Activated CD4-positive, alpha-beta T cell treated with anti-CD3 and anti-CD28 coated beads for 24 hours (primary cell): ENCODE results near the gene LRRC63.
"Not testable (repeated sequence)": the region's sequence is repeated elsewhere in the genome, so short reads cannot be mapped to it uniquely, and the experiment has no call there.

Experiments
- DNase-seq, 2 donors: peaks; one replicate each; pipeline ENCODE4 v3.0.0-alpha.2; 2020; ENCODE audit warnings: low read depth in 2 of 2

LRRC63 gene

DNA sequence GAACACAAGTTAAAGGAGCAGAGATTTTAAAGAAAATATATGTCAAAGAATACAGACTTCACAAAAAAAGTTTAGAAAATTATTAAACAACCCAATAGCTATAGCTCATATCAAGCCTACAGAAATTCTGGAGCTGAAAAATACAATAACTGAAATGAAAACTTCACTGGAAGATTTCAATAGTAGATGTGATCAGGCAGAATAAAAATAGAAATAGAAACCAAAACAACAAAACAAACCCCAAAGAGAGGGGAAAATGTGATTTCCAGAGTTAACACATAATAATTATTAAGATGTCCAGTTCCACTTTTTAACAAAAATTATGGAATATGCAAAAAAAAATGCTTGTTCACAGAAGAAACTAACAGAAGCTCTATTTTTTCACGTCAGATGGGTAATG is 23.6 kb downstream of the LRRC63 start:
- DNase-seq, result no peak

- DNase-seq, result no peak
Observed at GRCh38 chr13:46265292-46265691, 53.6 kb downstream of the LRRC63 start.

GRCh38 chr13:46267166-46267565 is 55.4 kb downstream of the LRRC63 start:
- DNase-seq, result no peak

DNA sequence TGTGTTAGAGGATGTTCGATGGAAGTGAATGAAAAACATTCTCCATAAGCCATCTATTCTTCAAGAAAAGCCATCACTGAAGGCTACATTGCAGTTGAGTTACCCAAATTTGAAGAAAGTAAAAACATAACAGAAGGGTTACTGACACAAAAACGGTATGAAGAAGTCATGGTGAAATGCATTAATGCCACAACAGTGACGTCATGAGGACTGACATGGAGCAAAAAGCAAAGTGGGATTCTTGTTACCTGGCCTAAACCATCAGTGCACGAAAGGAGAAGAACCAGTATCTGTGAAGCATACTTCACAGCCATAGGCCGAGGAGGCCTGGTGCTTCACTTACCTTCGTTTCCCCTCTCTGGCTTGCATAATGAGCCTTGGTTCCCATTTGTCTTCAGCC is 58.7 kb downstream of the LRRC63 start:
- DNase-seq, result no peak

DNA sequence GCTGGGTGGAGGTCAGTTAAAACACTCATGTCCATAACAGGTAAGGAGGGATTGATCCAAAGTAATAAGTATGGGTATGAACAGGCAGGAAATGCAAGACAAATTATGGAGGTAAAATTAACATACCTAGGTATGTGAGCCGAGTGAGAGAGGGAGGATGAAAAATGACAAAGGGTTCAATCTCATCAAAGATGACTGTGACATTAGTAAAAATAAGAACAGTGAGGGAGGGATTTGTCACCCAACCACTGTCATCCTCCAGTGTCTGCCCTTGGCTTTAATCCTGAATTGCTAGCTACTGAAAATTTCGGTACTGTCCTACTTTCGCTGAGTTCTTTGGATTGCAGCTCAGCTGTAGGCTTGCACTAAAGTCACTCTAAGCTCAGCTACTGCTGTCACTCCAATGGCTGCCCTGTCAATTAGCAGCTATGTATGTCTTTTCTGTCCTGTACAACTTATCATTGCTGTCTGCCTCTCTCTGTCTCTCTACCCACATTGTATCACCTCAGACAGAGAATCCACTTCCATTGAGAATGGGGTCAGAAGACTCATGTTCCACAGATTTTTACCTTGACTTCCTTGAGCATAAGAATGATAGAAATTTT is 62.5 kb downstream of the LRRC63 start:
- DNase-seq, result no peak

- no peak for DNase-seq
Observed at GRCh38 chr13:46278474-46278873, 66.7 kb downstream of the LRRC63 start.

DNA sequence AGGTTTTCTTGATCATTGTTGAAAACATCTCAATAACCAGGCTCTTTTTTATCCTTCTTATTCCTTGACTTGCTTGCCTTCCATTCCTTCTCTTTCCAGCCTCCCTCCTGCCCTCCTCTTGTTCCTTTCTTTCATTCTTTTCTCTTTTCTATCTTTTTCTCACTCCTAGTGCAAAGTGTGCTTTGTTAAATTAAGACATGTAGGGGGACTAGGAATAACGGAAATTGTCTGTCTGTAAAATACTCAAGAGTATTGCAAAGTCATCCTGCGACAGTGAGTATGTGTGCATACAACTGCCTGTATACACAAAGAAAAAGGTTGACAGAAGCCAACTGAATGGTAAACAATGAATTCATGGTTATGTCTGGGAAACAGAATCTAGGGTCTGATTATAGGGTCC is 70.1 kb downstream of the LRRC63 start:
- DNase-seq, result no peak

DNA sequence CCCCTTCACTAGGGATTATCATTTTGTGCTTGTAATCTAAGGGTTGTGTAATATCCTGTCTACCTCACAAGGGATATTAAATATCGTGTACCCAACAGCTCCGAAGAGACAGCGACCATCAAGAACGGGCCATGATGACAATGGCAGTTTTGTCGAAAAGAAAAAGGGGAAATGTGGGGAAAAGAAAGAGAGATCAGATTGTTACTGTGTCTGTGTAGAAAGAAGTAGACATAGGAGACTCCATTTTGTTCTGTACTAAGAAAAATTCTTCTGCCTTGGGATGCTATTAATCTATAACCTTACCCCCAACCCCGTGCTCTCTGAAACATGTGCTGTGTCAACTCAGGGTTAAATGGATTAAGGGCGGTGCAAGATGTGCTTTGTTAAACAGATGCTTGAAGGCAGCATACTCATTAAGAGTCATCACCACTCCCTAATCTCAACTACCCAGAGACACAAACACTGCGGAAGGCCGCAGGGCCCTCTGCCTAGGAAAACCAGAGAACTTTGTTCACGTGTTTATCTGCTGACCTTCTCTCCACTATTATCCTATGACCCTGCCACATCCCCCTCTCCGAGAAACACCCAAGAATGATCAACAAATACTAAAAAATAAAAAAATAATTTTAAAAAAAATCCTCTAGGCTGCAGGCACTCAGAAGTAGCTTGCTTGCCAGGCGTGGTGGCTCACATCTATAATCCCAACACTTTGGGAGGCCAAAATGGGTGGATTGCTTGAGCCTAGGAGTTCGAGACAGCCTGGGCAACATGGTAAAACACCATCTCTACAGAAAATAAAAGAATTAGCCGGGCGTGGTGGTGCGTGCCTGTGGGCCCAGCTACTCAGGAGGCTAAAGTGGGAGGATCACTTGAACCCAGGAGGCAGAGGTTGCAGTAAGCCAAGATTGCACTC is 72.4 kb downstream of the LRRC63 start:
- DNase-seq, result not testable (repeated sequence)

DNA sequence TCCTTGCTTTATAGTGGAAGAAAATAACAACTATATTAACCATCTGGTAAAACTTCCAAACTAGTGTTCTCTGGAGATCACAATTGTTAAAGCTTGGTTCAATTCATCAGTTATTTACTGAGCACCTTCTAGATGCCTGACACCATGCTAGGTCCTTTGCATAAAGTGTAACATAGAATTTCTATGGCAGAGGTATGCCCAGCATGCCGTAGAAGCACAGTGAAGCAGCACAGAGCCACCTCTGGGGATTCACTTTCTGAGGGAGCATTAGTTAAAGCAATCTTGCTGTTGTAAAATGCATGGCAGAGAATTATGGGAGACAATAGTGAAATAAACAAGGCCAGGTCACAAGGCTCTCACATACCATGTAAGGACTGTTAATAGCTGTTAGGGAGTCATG is 75.2 kb downstream of the LRRC63 start:
- DNase-seq, result no peak

GRCh38 chr13:46288570-46289259 is 77.0 kb downstream of the LRRC63 start:
- no peak for DNase-seq

GRCh38 chr13:46289260-46289955 is 77.7 kb downstream of the LRRC63 start:
- no peak for DNase-seq

DNA sequence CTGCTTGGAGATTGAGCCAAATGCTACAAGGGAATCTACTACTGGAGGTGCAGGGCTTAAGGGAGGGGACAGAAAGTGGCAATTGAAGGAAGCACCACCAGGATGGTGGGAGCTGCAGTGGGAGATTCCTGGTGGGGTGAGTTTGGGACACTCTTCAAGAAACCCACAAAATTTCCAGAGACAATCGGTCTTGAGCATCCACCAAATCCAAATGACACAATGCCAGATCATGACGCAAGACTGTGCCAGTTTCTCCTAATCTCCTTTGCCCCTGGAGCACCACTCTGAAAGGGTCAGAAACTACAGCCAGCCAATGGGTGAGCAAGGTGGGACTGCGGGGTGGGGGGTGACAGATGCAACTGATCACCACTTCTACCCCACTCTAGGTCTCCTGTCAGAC is 78.7 kb downstream of the LRRC63 start:
- no peak for DNase-seq

DNA sequence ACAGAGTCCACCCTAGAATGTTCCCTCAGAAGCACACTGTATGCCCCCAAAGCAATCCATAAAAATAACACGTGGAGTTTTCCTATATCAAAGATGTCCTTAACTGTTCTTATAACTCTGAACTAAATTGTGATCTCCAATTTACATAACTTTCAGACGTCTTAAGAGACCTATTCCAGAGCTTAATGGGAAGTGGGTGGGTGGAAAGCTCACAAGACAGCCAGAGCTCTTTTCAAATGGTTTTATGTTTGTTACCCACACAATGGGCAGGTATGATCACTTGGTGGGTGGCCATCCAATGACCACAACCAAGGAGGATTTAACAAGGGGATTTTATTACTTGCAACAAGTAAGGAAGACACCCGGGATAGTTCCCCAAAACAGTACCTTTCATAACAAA is 81.7 kb downstream of the LRRC63 start:
- no peak for DNase-seq

DNA sequence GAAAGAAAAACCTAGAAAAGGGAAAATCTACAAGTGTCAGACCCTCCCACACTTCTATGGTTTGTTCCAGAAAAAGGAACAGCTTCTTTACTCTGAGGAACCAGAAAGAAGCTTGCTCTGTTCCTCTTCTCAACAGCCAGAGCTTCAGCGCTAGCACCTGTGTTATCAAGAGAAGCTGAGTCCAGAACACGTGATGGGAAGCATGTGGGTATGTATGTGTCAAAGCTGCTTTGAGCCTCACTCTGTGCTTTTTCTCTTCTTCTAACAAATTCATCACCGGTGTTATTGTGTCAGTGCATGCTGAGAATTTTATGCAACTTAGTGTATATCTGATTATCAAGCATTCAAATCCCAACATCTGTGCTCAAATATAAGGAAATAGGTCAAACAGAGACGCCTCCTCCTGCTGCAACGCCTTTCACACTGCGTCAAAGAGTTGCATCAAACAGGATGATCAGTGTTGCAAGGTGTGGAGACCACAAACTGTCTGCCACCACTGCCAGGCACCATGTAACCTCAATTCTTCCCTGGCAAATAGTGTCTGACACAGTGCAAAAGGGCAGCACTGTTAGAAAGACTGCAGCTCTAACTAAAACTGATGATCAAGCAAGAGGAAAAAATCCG is 83.9 kb downstream of the LRRC63 start:
- DNase-seq, result no peak

DNA sequence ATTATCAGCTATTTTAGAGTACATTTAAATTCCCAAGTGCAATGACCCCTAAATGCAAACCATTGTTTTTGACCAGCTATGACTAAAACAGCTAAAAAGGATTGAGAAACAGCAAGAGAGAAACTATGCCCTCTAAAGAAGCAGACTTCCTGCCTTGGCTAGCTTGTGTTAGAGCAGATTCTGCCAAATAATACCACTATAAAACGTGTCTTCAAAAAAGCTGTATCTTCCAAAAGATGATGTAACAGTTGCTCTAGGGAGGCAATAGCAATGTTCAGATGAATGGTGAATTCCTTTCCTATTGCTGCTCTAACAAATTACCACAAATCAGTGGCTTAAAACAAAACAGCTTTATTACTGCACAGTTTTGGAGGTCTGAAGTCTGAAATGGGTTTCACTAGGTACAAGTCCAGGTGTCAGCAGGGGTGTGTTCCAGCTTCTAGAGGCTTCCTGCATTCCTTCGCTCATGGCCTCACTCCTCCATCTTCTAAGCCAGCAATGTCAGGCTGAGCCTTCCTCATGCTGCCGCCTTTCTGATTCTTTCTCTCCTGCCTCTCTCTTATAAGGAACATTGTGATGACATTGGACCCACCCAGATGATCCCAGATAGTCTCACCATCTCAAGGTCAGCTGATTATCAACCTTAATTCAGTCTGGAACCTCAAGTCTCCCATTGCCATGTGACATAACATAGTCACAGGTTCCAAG is 84.5 kb downstream of the LRRC63 start:
- no peak for DNase-seq

DNA sequence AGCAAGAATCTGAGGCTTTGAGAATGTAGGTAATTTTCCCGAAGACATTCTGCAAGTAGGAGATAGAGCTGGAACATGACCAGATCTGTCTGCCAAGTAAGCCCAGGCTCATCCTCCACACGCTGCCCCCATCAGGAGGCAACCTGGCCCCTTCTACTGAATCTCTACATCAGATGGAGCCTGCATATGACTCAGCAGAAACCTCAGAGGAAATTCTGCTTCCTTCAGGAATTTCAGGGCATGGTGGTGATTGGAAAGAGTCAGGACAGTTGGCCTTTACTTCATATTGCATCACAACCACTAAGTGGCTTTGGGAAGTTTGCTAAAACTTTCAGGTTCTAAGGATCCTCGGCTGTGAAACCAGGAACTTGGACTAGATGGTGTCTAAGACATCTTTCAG is 85.2 kb downstream of the LRRC63 start:
- no peak for DNase-seq

- DNase-seq, result no peak
Observed at GRCh38 chr13:46297361-46297811, 85.7 kb downstream of the LRRC63 start.

- DNase-seq, result no peak
Observed at GRCh38 chr13:46303742-46304385, 92.1 kb downstream of the LRRC63 start.

DNA sequence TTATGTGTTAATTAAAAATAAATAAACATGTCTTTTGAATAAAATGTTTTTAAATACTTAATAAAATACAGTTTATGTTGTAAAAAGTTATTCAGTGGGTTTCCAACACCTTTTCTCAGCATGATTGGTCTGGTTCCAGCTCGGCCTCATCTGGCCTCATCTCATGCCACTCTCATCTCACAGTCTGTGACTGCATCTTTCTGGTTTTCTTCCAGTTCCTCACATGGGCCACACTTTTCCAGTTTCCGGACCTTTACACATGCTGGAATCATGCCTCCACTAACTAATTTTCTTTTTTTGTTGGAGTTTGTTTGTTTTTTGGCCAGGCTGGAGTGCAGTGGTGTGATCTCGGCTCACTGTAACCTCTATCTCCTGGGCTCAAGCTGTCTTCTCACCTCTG is 92.8 kb downstream of the LRRC63 start:
- no peak for DNase-seq

GRCh38 chr13:46307554-46307953 is 95.8 kb downstream of the LRRC63 start:
- DNase-seq, result no peak
